GM12872 (cell line): Measurements from ENCODE around the gene ETS1.

Source experiments
- CTCF ChIP-seq: IDR thresholded peaks from 3 replicates; pipeline ENCODE4 v1.5.1; 2011; ENCODE audit warnings: low read depth, mild to moderate bottlenecking, low read length, moderate library complexity; ENCODE audit not compliant: insufficient read depth

Gene ETS1

DNA sequence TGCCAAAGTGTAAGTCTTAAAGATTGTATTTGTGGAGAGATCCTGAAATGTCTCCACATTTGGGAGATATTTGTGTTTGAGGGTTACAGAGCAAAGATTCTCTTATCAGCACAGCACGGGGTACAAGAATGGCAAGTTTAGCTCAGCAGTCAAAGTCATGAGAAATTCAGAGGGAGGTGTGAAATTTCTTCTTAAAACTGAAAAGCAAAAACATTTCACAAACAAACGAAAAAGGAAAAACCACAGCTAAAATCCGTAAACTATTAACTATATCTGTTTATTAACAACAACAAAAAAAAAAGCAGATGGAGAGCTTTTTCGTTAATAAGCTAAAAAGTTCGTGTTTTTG lies 40.9 kb upstream of the ETS1 start:
- no peak for TF ChIP-seq CTCF

DNA sequence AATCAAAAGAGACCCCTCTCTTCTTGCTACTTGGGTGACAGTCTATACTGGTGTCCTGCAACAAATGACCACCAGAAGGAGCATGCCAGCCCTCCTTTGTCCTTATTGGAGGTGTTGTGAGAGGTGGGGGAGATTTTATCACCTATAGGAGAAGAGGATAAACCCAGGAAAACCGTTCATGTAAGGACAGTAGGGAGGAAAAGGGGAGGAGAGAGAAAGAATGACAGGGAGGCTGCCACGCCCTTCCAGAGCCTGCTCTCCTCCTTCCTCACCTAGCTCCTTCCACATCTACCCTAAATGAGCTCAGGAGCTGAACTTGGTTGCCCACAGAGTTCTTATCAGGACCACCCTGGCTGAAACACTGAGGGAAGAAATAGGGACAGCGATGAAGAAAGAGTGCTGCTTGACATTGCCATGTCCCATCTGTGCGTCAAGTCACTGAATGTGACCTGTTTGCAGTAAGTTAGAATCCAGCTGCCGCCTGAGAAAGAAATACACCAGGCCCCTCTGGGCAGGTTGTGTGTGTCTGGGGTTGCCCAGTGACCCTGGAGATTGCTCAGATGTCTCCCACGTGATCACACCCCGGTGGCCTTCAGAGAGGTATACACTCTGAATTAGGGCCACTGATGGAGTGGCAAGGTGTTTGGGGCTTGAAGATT lies 40.4 kb upstream of the ETS1 start:
- TF ChIP-seq CTCF, result peak; percentile 22; the same call in 1 of the 3 replicates

DNA sequence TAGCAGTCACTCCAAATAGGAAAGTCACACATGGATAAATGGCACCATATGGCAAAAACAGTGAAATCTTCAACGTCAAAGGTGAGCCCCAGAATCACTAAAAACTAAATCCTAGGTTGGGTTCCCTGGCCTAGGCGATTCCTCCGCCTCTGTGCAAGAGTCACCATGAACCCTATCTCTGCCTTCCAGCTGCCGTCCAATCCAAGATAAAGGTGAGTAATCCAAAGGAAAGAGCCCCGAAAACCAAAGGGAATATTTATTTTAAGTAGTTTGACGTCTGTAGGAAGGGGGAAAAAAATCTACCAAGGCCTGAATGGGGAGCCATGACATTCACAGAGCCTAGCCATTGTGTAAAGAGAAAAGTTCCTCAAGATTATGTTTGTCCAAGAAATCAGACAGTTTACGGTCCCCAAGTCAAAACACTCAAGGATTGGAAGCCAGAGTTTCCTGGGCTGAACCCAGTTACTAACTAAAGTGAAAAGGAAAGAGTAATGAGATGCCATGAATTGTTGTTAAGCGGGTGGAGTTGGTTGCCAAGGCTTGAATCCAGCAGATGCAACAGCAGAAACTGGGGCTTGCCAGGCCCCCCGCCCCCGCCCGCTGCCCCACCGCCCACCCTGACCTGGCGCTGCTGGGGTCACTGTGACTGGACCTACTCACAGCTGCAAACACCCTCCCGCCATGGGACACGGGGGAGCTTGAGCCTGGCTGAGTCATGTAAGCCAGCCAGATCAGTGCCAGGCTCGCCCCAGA lies 39.7 kb upstream of the ETS1 start:
- TF ChIP-seq CTCF, result no peak

- TF ChIP-seq CTCF, result no peak
These were observed 38.4 kb upstream of the ETS1 start for GRCh38 chr11:128625746-128626145.

- TF ChIP-seq CTCF, result no peak
These were observed 38.0 kb upstream of the ETS1 start for GRCh38 chr11:128625326-128625725.

- TF ChIP-seq CTCF, result no peak
These were observed 37.2 kb upstream of the ETS1 start for GRCh38 chr11:128624269-128625175.

DNA sequence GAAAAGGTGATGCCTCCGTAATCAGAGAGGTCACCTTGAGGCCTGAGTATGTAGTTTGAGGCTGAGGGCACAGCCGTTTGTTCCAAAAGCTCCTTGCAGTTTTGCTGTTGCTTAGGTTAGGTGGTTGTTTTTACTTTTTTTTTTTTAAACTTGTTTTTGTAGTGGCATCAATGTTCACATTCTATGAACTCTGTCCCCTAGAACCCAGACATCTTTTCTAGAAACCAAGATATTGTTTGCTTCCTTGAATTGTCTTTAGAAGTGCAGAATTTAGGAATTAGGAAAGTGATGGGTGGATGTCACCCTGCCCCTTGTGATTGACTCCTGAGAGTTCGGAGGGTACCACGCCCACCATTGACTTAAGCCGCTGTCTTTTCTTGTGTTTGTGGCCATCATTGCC lies 35.7 kb upstream of the ETS1 start:
- no peak for TF ChIP-seq CTCF
